ENCODE data around the gene LEMD3.
"Not testable (repeated sequence)": the region's sequence is repeated elsewhere in the genome, so short reads cannot be mapped to it uniquely, and the experiment has no call there.

Gene LEMD3

DNA sequence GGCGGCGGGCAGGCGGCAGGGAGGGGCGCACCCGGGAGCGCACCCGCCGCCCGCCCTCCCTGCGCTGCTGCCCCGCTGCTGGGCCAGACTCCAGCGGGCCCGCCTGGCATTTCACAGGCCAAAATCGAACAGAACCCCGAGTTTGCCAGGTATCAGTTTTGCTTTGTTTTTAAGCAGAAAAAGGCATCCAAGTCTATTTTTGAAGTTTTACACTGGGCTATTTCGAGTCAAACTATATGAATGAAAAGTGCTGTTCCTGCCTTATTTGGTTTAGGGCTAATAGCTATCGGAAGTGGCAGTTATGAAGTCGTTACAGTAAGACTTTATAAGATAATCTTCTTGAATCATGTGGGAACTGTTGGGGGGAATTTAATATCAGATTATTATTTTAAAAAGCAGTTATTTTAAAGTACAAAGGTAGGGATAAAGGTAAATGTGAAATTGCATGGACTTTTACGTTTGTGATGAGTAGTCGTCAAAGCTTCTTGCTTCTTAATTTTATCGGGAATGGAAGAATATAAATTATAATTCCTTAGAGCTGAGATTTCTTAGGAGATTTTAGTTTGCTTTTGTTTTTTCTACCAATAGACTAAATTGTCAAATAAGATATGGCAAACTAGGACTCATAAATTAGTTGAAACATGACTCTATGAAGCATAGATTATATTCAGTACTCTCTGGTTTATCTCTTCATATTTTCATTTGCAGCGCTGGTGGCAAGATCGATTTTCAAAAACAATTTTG lies 110.2 kb downstream of the LEMD3 start:
- DNase-seq = peak in 1 of 2 experiments; percentile 10

DNA sequence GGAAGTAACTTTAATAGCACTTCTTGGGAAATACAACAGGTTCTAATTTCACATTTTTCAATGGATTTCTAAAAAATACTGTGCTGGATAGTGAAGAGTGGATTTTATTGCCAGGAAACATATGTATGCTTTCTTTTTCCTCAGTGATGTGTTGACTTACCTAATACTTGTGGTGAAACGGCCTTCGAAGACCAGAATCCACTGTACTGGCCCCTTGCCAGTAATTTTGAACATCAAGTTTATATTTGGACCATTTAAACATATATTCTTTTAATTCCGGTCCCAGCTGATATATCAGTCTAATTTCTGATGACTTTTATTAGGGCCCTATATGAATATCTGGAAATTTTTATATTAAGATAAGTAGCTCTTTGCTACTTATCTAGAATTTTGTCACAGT lies 110.9 kb downstream of the LEMD3 start:
- no peak for DNase-seq

DNA sequence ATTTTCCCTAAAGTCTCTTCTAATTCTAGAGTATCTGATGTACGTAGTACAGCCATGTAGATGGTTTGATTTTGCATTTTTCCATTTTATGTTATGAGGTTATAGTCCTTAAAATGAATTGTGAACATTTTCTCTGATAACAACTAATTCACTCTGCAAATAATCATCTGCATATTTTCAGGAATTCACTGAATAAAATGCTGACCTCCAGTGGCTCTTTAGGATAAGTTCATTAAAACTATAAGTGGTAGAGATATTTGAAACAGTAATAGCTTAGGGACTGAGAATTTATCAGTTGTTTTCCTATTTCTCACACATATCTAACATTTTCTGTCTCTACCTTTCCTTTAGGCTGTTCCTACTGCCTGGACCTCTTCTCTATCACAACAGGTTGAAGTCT lies 113.5 kb downstream of the LEMD3 start:
- no peak for DNase-seq

DNA sequence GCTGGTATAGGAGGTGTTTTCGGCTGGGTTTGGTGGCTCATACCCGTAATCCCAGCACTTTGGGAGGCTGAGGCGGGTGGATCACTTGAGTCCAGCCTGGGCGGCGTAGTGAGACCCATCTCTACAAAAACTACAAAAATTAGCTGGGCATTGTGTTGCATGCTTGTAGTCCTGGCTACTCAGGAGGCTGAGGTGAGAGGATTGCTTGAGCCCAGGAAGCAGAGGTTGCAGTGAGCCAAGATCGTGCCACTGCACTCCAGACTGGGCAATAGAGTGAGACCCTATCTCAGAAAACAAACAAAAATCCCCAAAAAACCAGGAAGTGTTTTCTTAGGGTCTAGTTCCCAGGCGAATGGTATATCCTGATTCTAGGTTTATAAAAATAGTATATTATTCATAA lies 116.1 kb downstream of the LEMD3 start:
- not testable (repeated sequence) for DNase-seq

- DNase-seq = no peak
Observed at GRCh38 chr12:65287426-65287825, 118.0 kb downstream of the LEMD3 start.

GRCh38 chr12:65292241-65292640 lies 122.9 kb downstream of the LEMD3 start:
- DNase-seq = no peak

DNA sequence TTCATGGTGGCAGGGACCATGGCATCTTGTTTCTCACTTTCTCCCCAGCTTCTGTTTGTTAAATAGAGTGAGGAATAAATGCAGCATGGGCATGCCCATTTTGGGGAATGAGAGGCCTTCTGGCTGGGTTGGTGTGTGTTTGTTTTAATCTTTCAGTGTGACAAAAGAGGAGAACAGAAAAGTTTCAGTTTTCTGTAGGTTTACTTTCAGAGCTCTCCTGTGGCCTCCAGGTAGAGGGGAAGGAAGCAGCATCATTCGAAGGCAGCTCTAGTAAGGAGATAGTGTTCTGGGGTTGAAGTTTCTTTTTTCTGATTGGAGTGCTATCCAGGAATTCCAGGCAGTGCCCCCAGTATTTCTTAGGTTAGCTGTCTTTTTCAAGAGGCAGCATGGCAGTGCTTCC lies 124.4 kb downstream of the LEMD3 start:
- no peak for DNase-seq

DNA sequence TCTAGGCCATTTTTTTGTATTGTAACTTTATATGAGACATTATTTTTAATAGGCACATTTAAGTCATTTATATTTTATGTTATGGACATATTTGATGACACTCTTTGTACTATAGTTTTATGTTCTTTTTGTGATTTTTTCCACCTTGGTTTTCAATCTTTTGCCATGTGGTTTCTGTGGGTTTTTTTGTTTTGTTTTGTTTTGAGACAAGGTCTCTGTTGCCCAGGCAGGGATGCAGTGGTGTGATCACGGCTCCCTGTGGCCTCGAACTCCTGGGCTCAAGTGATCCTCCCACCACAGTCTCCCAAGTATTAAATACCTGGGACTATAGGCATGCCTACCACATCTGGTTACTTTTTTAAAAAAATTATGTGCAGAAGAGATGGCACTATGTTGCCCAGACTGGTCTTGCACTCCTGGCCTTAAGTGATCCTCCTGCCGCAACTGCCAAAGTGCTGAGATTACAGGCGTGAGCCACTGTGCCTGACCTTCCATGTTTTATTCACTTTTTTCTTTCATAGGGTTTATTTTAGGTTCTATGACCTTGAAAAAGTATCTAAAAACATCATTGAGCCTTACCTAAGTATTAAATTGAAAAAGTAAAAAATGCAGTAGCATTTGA lies 125.4 kb downstream of the LEMD3 start:
- no peak for DNase-seq

GRCh38 chr12:65296508-65297265 lies 127.3 kb downstream of the LEMD3 start:
- DNase-seq = no peak
